H7 (cell line): ENCODE results near the gene PLEKHA7. TPM values are rescaled to one million over a fixed set of nuclear protein-coding genes. Genes with fewer than 3 reads are reported as not detected.

ENCODE experiments used
- DNase-seq: peaks from one replicate; pipeline ENCODE4 v3.0.0; 2012
- H3K27me3 ChIP-seq: 2 replicates; pipeline ENCODE4 v1.6.0; 2011; ENCODE audit warnings: mild to moderate bottlenecking, low read length; ENCODE audit not compliant: control insufficient read depth, insufficient read depth
- H3K36me3 ChIP-seq: replicated peaks from 2 replicates; pipeline ENCODE4 v1.5.1; 2011; ENCODE audit warnings: low read length; ENCODE audit not compliant: control insufficient read depth, insufficient read depth
- H3K4me3 ChIP-seq: 2 replicates; pipeline ENCODE4 v1.5.1; 2011; ENCODE audit warnings: low read depth, mild to moderate bottlenecking, control low read depth, low read length, moderate library complexity; ENCODE audit not compliant: insufficient read depth
- total RNA-seq: library from RNA; depleted of rRNA; stranded (reverse); fragments of >200 nt; shearing (Covaris generic); gene quantifications from 2 replicates; pipeline ENCODE4 v1.2.3, GENCODE V29; 2014

PLEKHA7 gene
- total RNA-seq, 1 experiment from 2014 or later: 4.2 TPM

GRCh38 chr11:16953663-16954062 is 60.6 kb downstream of the PLEKHA7 start:
- Histone ChIP-seq H3K36me3 (no peaks in the 10 kb centered on the region), H3K27me3 (no peaks in the 10 kb centered on the region), H3K4me3 (no peak overlapping the region)
- no peak for DNase-seq

- H3K27me3 ChIP-seq: no peaks in the 10 kb centered on the region; the same call in 1 of the 2 replicates
- no peak overlapping the region for H3K4me3 ChIP-seq
- H3K36me3 ChIP-seq: no peaks in the 10 kb centered on the region
- DNase-seq: no peak
Observed at GRCh38 chr11:16946477-16947282, 67.5 kb downstream of the PLEKHA7 start.

- Histone ChIP-seq H3K36me3 (no peaks in the 10 kb centered on the region), H3K27me3 (no peaks in the 10 kb centered on the region; the same call in 1 of the 2 replicates), H3K4me3 (no peak overlapping the region)
- peak; percentile 26 for DNase-seq
Observed at GRCh38 chr11:16945671-16946469, 68.3 kb downstream of the PLEKHA7 start.

- Histone ChIP-seq H3K4me3 (no peak overlapping the region), H3K36me3 (no peaks in the 10 kb centered on the region), H3K27me3 (no peaks in the 10 kb centered on the region)
- no peak for DNase-seq
Observed at GRCh38 chr11:16942911-16943310, 71.3 kb downstream of the PLEKHA7 start.

GRCh38 chr11:16942342-16942741 is 71.9 kb downstream of the PLEKHA7 start:
- no peak for DNase-seq
- H3K4me3 ChIP-seq: no peak overlapping the region
- no peaks in the 10 kb centered on the region for H3K36me3 ChIP-seq
- H3K27me3 ChIP-seq: no peaks in the 10 kb centered on the region

GRCh38 chr11:16941935-16942334 is 72.3 kb downstream of the PLEKHA7 start:
- DNase-seq: no peak
- Histone ChIP-seq H3K36me3 (no peaks in the 10 kb centered on the region), H3K27me3 (no peaks in the 10 kb centered on the region), H3K4me3 (no peak overlapping the region)

- no peaks in the 10 kb centered on the region for H3K27me3 ChIP-seq
- H3K4me3 ChIP-seq: no peak overlapping the region
- DNase-seq: no peak
- no peaks in the 10 kb centered on the region for H3K36me3 ChIP-seq
Observed at GRCh38 chr11:16938061-16938460, 76.2 kb downstream of the PLEKHA7 start.

GRCh38 chr11:16936643-16937042 is 77.6 kb downstream of the PLEKHA7 start:
- no peak for DNase-seq
- Histone ChIP-seq H3K36me3 (no peaks in the 10 kb centered on the region), H3K27me3 (no peaks in the 10 kb centered on the region), H3K4me3 (no peak overlapping the region)

GRCh38 chr11:16935518-16936302 is 78.5 kb downstream of the PLEKHA7 start:
- Histone ChIP-seq H3K4me3 (no peak overlapping the region), H3K27me3 (no peaks in the 10 kb centered on the region), H3K36me3 (no peaks in the 10 kb centered on the region)
- peak; percentile 37 for DNase-seq

- Histone ChIP-seq H3K36me3 (no peaks in the 10 kb centered on the region), H3K27me3 (no peaks in the 10 kb centered on the region), H3K4me3 (no peak overlapping the region)
- DNase-seq: no peak
Observed at GRCh38 chr11:16933756-16934603, 80.2 kb downstream of the PLEKHA7 start.

- H3K4me3 ChIP-seq: no peak overlapping the region
- no peaks in the 10 kb centered on the region for H3K36me3 ChIP-seq
- H3K27me3 ChIP-seq: no peaks in the 10 kb centered on the region
- no peak for DNase-seq
Observed at GRCh38 chr11:16933291-16933690, 80.9 kb downstream of the PLEKHA7 start.

GRCh38 chr11:16928044-16928443 is 86.2 kb downstream of the PLEKHA7 start:
- DNase-seq: no peak
- peaks cover 40% of the 10 kb centered on the region for H3K27me3 ChIP-seq
- no peaks in the 10 kb centered on the region for H3K36me3 ChIP-seq
- no peak overlapping the region for H3K4me3 ChIP-seq

GRCh38 chr11:16926883-16927626 is 87.2 kb downstream of the PLEKHA7 start:
- no peak for DNase-seq
- H3K4me3 ChIP-seq: no peak overlapping the region
- no peaks in the 10 kb centered on the region for H3K36me3 ChIP-seq
- H3K27me3 ChIP-seq: peaks cover 46% of the 10 kb centered on the region
